Activated CD8-positive, alpha-beta T cell treated with anti-CD3 and anti-CD28 coated beads for 36 hours (primary cell): ENCODE data around the gene ASIC3. TPM values are rescaled to one million over a fixed set of nuclear protein-coding genes. Genes with fewer than 3 reads are reported as not detected.

Experiments used
- ATAC-seq: fragments of 200-7000 bp; cut with Tn5 transposase; one replicate; pipeline ENCODE4 v1.10.0; 2021; ENCODE audit warnings: mild to moderate bottlenecking, moderate library complexity
- CTCF ChIA-PET: fragments of 350-600 bp; sonication (Branson Sonifier 250); formaldehyde crosslinking; loops from one replicate; lab custom pipeline; 2021; ENCODE audit warnings: antibody characterized with exemption; lab: Charles Lee
- POLR2A ChIA-PET: fragments of 350-600 bp; sonication (Branson Sonifier 250); formaldehyde crosslinking; loops from one replicate; lab custom pipeline; 2021; ENCODE audit warnings: antibody characterized with exemption; lab: Charles Lee
- DNase-seq: peaks from one replicate; pipeline ENCODE4 v3.0.0-alpha.2; 2020
- H3K27ac Mint-ChIP-seq: one replicate; pipeline ENCODE4 v1.8.0; 2021; ENCODE audit warnings: mild to moderate bottlenecking, mixed read lengths
- H3K27me3 Mint-ChIP-seq: one replicate; pipeline ENCODE4 v1.8.0; 2021; ENCODE audit warnings: mixed read lengths
- H3K36me3 Mint-ChIP-seq: one replicate; pipeline ENCODE4 v1.8.0; 2021; ENCODE audit warnings: low read depth, mixed read lengths
- H3K4me1 Mint-ChIP-seq: one replicate; pipeline ENCODE4 v1.8.0; 2021; ENCODE audit warnings: low read depth, mixed read lengths
- H3K4me3 Mint-ChIP-seq: one replicate; pipeline ENCODE4 v1.8.0; 2021; ENCODE audit warnings: mild to moderate bottlenecking, moderate library complexity, mixed read lengths
- H3K9me3 Mint-ChIP-seq: one replicate; pipeline ENCODE4 v1.8.0; 2021; ENCODE audit warnings: mixed read lengths
- CTCF ChIP-seq: fragments of 200-600 bp; IDR thresholded peaks from one replicate; pipeline ENCODE4 v1.8.0; 2022; ENCODE audit warnings: antibody characterized with exemption, mild to moderate bottlenecking
- intact Hi-C: fragments of 100-400 bp; cut with micrococcal nuclease; formaldehyde crosslinking; loops from one replicate; pipeline ENCODE4 v1.10.0; 2022
- total RNA-seq, 2 experiments: library from RNA; stranded (reverse); gene quantifications; one replicate each; pipeline ENCODE4 v1.2.3, GENCODE V29; 2021

ASIC3 gene
- total RNA-seq, 2 experiments from 2014 or later = 3.7 to 5.8 TPM

GRCh38 chr7:151008143-151008510 is 40.2 kb upstream of the ASIC3 start:
- intact Hi-C loops = no loop called here
- ChIA-PET CTCF (interaction anchor here (0.7 to 4.3 kb wide), 15 partner anchors 9 to 189 kb away, joined by 3 to 58 read pairs (median 6); partner anchors contain the start of gene ABCB8), POLR2A (interaction anchor here (0.6 to 2.5 kb wide), 8 partner anchors 9 to 547 kb away, joined by 3 to 18 read pairs (median 3); partner anchors contain the start of gene TMUB1)
- H3K36me3 Mint-ChIP-seq = no peaks in the 10 kb centered on the region
- DNase-seq (peak; percentile 26), ATAC-seq (peak; percentile 29)
- no peaks in the 10 kb centered on the region for H3K27me3 Mint-ChIP-seq
- peak overlapping the region; percentile 86 for H3K27ac Mint-ChIP-seq
- H3K9me3 Mint-ChIP-seq = no peaks in the 10 kb centered on the region
- peaks cover 46% of the 10 kb centered on the region for H3K4me1 Mint-ChIP-seq
- no peak for TF ChIP-seq CTCF
- peak overlapping the region; percentile 77 for H3K4me3 Mint-ChIP-seq

- peak; percentile 53 for ATAC-seq
- H3K36me3 Mint-ChIP-seq = peaks cover 2% of the 10 kb centered on the region
- H3K4me1 Mint-ChIP-seq = peaks cover 49% of the 10 kb centered on the region
Observed at GRCh38 chr7:151008511-151009323, 39.6 kb upstream of the ASIC3 start.

GRCh38 chr7:151009327-151010036 is 38.8 kb upstream of the ASIC3 start:
- POLR2A ChIA-PET = interaction anchor here (1.0 to 2.5 kb wide), 3 partner anchors 9 to 61 kb away, joined by 3 to 18 read pairs (median 4); no protein-coding TSS in a partner anchor
- no peaks in the 10 kb centered on the region for H3K27me3 Mint-ChIP-seq
- no peak for TF ChIP-seq CTCF
- ATAC-seq = no peak
- H3K4me3 Mint-ChIP-seq = no peak overlapping the region
- CTCF ChIA-PET = interaction anchor here (0.8 to 4.3 kb wide), 19 partner anchors 9 to 156 kb away, joined by 3 to 58 read pairs (median 7); partner anchors contain the start of genes ABCB8 and AGAP3
- intact Hi-C loops = no loop called here
- H3K36me3 Mint-ChIP-seq = peaks cover 6% of the 10 kb centered on the region
- DNase-seq = peak; percentile 34
- H3K27ac Mint-ChIP-seq = no peak overlapping the region
- no peaks in the 10 kb centered on the region for H3K9me3 Mint-ChIP-seq
- peaks cover 56% of the 10 kb centered on the region for H3K4me1 Mint-ChIP-seq

More at GRCh38 chr7:151008511-151009323, 39.6 kb upstream of the ASIC3 start:
- intact Hi-C loops = no loop called here
- Mint-ChIP-seq H3K4me3 (peak overlapping the region; percentile 77), H3K9me3 (no peaks in the 10 kb centered on the region), H3K27ac (peak overlapping the region; percentile 86), H3K27me3 (no peaks in the 10 kb centered on the region)
- peak; percentile 83 for TF ChIP-seq CTCF
- POLR2A ChIA-PET = interaction anchor here (1.0 to 2.5 kb wide), 6 partner anchors 9 to 75 kb away, joined by 3 to 18 read pairs (median 4); partner anchors contain the start of gene TMUB1
- peak; percentile 83 for DNase-seq
- CTCF ChIA-PET = interaction anchor here (0.7 to 4.3 kb wide), 19 partner anchors 9 to 190 kb away, joined by 3 to 58 read pairs (median 6); partner anchors contain the start of gene ABCB8

GRCh38 chr7:151010037-151010306 is 38.4 kb upstream of the ASIC3 start:
- Mint-ChIP-seq H3K27ac (peak overlapping the region; percentile 84), H3K36me3 (peaks cover 8% of the 10 kb centered on the region), H3K27me3 (no peaks in the 10 kb centered on the region), H3K9me3 (no peaks in the 10 kb centered on the region), H3K4me3 (no peak overlapping the region), H3K4me1 (peaks cover 61% of the 10 kb centered on the region)
- POLR2A ChIA-PET = interaction anchor here (1.6 to 2.5 kb wide), 3 partner anchors 9 to 19 kb away, joined by 4 to 18 read pairs (median 8); partner anchors contain the start of gene ABCB8
- DNase-seq = no peak
- intact Hi-C loops = no loop called here
- CTCF ChIA-PET = interaction anchor here (0.7 to 4.3 kb wide), 14 partner anchors 8 to 133 kb away, joined by 3 to 58 read pairs (median 8); partner anchors contain the start of genes ABCB8 and AGAP3
- no peak for TF ChIP-seq CTCF
- ATAC-seq = no peak
